Measurements from ENCODE around the gene ASXL3.

ASXL3 gene

GRCh38 chr18:33583901-33584300 is 5.9 kb downstream of the ASXL3 start:
- no peak for DNase-seq (ENCODE audit: low spot score)

- no peak for DNase-seq (ENCODE audit: low spot score)
Observed at GRCh38 chr18:33584548-33585430, 6.8 kb downstream of the ASXL3 start.

GRCh38 chr18:33585431-33585775 is 7.4 kb downstream of the ASXL3 start:
- no peak for DNase-seq (ENCODE audit: low spot score)

- DNase-seq (ENCODE audit: low spot score): no peak
Observed at GRCh38 chr18:33588361-33588760, 10.3 kb downstream of the ASXL3 start.

- DNase-seq (ENCODE audit: low spot score): no peak
Observed at GRCh38 chr18:33593261-33593660, 15.2 kb downstream of the ASXL3 start.

GRCh38 chr18:33594799-33595198 is 16.8 kb downstream of the ASXL3 start:
- DNase-seq (ENCODE audit: low spot score): no peak

- no peak for DNase-seq (ENCODE audit: low spot score)
Observed at GRCh38 chr18:33596178-33596854, 18.3 kb downstream of the ASXL3 start.

- no peak for DNase-seq (ENCODE audit: low spot score)
Observed at GRCh38 chr18:33600846-33601245, 22.8 kb downstream of the ASXL3 start.

GRCh38 chr18:33603454-33603853 is 25.4 kb downstream of the ASXL3 start:
- DNase-seq (ENCODE audit: low spot score): no peak

- no peak for DNase-seq (ENCODE audit: low spot score)
Observed at GRCh38 chr18:33605250-33605649, 27.2 kb downstream of the ASXL3 start.

- no peak for DNase-seq (ENCODE audit: low spot score)
Observed at GRCh38 chr18:33606621-33607020, 28.6 kb downstream of the ASXL3 start.

GRCh38 chr18:33611525-33612135 is 33.6 kb downstream of the ASXL3 start:
- no peak for DNase-seq (ENCODE audit: low spot score)

- DNase-seq (ENCODE audit: low spot score): no peak
Observed at GRCh38 chr18:33612632-33613031, 34.6 kb downstream of the ASXL3 start.

GRCh38 chr18:33616556-33616955 is 38.5 kb downstream of the ASXL3 start:
- no peak for DNase-seq (ENCODE audit: low spot score)

- no peak for DNase-seq (ENCODE audit: low spot score)
Observed at GRCh38 chr18:33627114-33627513, 49.1 kb downstream of the ASXL3 start.

- DNase-seq (ENCODE audit: low spot score): no peak
Observed at GRCh38 chr18:33630476-33630875, 52.5 kb downstream of the ASXL3 start.

GRCh38 chr18:33641141-33641540 is 63.1 kb downstream of the ASXL3 start:
- DNase-seq (ENCODE audit: low spot score): no peak

- no peak for DNase-seq (ENCODE audit: low spot score)
Observed at GRCh38 chr18:33644494-33644893, 66.5 kb downstream of the ASXL3 start.

- DNase-seq (ENCODE audit: low spot score): no peak
Observed at GRCh38 chr18:33647365-33647764, 69.3 kb downstream of the ASXL3 start.

- no peak for DNase-seq (ENCODE audit: low spot score)
Observed at GRCh38 chr18:33652635-33653034, 74.6 kb downstream of the ASXL3 start.

- no peak for DNase-seq (ENCODE audit: low spot score)
Observed at GRCh38 chr18:33653231-33653630, 75.2 kb downstream of the ASXL3 start.

GRCh38 chr18:33656889-33657448 is 79.0 kb downstream of the ASXL3 start:
- no peak for DNase-seq (ENCODE audit: low spot score)

All from ecto neural progenitor cell (in vitro differentiated cells).